Fibroblast of mammary gland (primary cell): ENCODE measurements around the gene ZC3H18.

Source experiments
- DNase-seq: peaks from one replicate; pipeline ENCODE4 v3.0.0-alpha.2; 2010; ENCODE audit warnings: low read depth
- H3K4me3 ChIP-seq: 2 replicates; pipeline ENCODE4 v1.5.1; 2011; ENCODE audit warnings: low read depth, mild to moderate bottlenecking, low read length, moderate library complexity; ENCODE audit not compliant: control insufficient read depth
- CTCF ChIP-seq: conservative IDR thresholded peaks from 2 replicates; pipeline ENCODE4 v1.5.1; 2011; ENCODE audit warnings: low read depth, low read length, inconsistent platforms; ENCODE audit not compliant: control insufficient read depth, insufficient read depth

Gene ZC3H18

GRCh38 chr16:88525663-88525990 lies 44.6 kb upstream of the ZC3H18 start:
- no peak for TF ChIP-seq CTCF
- H3K4me3 ChIP-seq: no peak overlapping the region
- DNase-seq: no peak

GRCh38 chr16:88526008-88526905 lies 43.9 kb upstream of the ZC3H18 start:
- no peak for TF ChIP-seq CTCF
- no peak overlapping the region for H3K4me3 ChIP-seq
- no peak for DNase-seq

- TF ChIP-seq CTCF: no peak
- DNase-seq: no peak
- H3K4me3 ChIP-seq: no peak overlapping the region
Measured at GRCh38 chr16:88526906-88527185, 43.4 kb upstream of the ZC3H18 start.

GRCh38 chr16:88527186-88527936 lies 42.8 kb upstream of the ZC3H18 start:
- H3K4me3 ChIP-seq: no peak overlapping the region
- peak; percentile 55 for DNase-seq
- TF ChIP-seq CTCF: peak; percentile 60

GRCh38 chr16:88527937-88528743 lies 42.1 kb upstream of the ZC3H18 start:
- TF ChIP-seq CTCF: no peak
- DNase-seq: no peak
- H3K4me3 ChIP-seq: no peak overlapping the region

- no peak overlapping the region for H3K4me3 ChIP-seq
- no peak for DNase-seq
- no peak for TF ChIP-seq CTCF
Measured at GRCh38 chr16:88528902-88529318, 41.3 kb upstream of the ZC3H18 start.
